ENCODE measurements around the gene THADA.

THADA gene

GRCh38 chr2:43426305-43427031 lies 169.4 kb downstream of the THADA start:
- peak overlapping the region; percentile 22; the same call in 1 of the 2 replicates for H3K4me3 ChIP-seq (ENCODE audit: low read depth, low read length)

DNA sequence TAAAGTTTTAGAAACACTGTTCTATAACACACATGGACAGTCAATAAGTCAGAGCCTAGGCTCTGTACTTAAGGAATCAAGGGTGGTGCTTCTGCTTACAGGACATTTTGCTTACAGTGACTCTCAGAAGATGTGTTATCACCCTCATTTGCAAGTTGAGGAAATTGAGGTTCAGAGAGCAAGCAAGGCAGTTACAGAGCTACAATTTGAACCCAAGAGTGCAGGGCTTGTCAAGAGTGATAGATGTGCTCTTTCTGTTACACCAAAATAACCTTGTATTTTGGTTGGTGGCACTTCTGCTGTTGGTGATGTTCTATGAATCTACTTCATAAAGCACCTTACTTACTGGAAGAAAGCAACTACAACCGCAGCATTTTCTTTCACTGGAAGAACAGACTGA lies 170.2 kb downstream of the THADA start:
- TF ChIP-seq, protein P1, sequence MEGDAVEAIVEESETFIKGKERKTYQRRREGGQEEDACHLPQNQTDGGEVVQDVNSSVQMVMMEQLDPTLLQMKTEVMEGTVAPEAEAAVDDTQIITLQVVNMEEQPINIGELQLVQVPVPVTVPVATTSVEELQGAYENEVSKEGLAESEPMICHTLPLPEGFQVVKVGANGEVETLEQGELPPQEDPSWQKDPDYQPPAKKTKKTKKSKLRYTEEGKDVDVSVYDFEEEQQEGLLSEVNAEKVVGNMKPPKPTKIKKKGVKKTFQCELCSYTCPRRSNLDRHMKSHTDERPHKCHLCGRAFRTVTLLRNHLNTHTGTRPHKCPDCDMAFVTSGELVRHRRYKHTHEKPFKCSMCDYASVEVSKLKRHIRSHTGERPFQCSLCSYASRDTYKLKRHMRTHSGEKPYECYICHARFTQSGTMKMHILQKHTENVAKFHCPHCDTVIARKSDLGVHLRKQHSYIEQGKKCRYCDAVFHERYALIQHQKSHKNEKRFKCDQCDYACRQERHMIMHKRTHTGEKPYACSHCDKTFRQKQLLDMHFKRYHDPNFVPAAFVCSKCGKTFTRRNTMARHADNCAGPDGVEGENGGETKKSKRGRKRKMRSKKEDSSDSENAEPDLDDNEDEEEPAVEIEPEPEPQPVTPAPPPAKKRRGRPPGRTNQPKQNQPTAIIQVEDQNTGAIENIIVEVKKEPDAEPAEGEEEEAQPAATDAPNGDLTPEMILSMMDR (IDR thresholded peaks at IDR 0.05; ENCODE audit: insufficient read depth, low read depth, low read length, missing control alignments), result no peak
- peak; percentile 80 for DNase-seq (ENCODE audit: low read depth)
- H3K4me3 ChIP-seq (ENCODE audit: low read depth, low read length), result peak overlapping the region; percentile 22

More at GRCh38 chr2:43426305-43427031, 169.4 kb downstream of the THADA start:
- TF ChIP-seq, protein P1 (IDR thresholded peaks at IDR 0.05; ENCODE audit: insufficient read depth, low read depth, low read length, missing control alignments), result no peak
- peak; percentile 97 for DNase-seq (ENCODE audit: low read depth)

DNA sequence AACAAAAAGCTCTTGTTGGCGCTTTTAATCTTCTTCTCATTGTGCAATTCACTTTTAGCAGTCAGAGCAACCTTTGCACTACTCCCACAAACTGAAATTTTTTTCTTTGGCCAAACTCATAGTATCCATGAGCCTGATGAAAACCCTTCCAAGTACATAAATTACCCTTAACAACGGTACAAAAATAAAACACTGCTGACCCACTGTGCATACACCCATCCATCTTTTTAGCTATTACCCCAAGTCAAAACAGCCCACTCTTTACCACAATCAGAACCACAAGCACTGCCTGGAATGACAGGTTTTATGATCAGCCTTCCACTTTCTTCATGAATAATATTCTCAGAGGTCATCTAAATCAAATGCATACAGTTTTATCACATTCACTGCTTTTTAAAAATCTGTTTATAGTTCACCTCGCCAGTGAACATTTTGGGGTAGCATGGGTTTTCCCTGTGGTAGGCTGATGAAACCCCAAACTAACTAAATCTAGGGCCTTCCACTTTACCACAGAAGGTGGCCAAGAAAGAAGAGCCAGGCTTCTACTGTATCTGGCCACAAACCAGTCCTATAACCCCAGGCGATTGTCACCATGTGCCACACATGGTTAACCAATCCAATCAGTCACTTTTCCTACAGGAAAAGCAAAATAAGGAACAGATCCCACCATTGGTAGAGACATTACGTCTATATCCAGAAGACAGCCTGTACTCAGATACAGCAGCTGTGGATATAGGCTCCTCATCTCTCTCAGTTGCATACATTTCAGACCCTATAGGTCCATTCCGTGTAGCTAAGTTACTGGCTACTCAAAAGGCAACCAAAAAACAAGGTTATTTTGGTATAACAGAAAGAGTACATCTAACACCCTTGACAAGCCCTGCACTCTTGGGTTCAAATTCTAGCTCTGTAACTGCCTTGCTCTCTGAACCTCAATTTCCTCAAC lies 171.3 kb downstream of the THADA start:
- peak overlapping the region; percentile 0 for H3K4me3 ChIP-seq (ENCODE audit: low read depth, low read length)
- peak; percentile 68 for DNase-seq (ENCODE audit: low read depth)
- TF ChIP-seq, protein P1 (IDR thresholded peaks at IDR 0.05; ENCODE audit: insufficient read depth, low read depth, low read length, missing control alignments), result no peak

GRCh38 chr2:43423941-43424261 lies 171.9 kb downstream of the THADA start:
- TF ChIP-seq, protein P1 (IDR thresholded peaks at IDR 0.05; ENCODE audit: insufficient read depth, low read depth, low read length, missing control alignments), result no peak
- DNase-seq (ENCODE audit: low read depth), result no peak
- no peak overlapping the region; the same call in 1 of the 2 replicates for H3K4me3 ChIP-seq (ENCODE audit: low read depth, low read length)

- TF ChIP-seq, protein P1 (IDR thresholded peaks at IDR 0.05; ENCODE audit: insufficient read depth, low read depth, low read length, missing control alignments), result no peak
- no peak overlapping the region for H3K4me3 ChIP-seq (ENCODE audit: low read depth, low read length)
- DNase-seq (ENCODE audit: low read depth), result no peak
Observed at GRCh38 chr2:43421194-43421593, 174.6 kb downstream of the THADA start.

DNA sequence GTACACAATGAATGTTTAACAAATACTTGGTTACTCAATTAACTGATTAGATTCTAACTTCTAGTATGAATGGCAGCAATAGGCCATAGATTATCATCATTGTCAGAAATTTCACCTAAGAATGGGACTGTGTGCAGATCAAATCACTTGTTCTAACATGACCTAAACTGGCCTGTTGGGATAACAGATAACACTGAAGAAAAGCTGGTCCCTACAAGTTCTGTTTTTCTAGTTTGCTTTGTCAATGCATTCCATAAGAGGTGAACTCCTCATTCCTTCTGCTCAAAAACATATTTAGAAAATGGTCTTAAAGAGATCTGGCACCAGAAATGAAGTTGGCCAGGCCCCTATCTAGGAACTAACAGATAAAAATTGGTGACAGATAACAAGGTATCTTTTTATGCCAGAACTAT lies 175.4 kb downstream of the THADA start:
- no peak overlapping the region for H3K4me3 ChIP-seq (ENCODE audit: low read depth, low read length)
- no peak for DNase-seq (ENCODE audit: low read depth)
- TF ChIP-seq, protein P1 (IDR thresholded peaks at IDR 0.05; ENCODE audit: insufficient read depth, low read depth, low read length, missing control alignments), result no peak

Data from GM12865 (cell line).